Endothelial cell of umbilical vein (primary cell): ENCODE results near the gene SLC35D2.

Source experiments
- EZH2 ChIP-seq: IDR thresholded peaks from 2 replicates; pipeline ENCODE4 v1.6.1; 2012; ENCODE audit warnings: borderline replicate concordance, low read depth, mild to moderate bottlenecking, moderate library complexity, low read length, inconsistent platforms; ENCODE audit not compliant: severe bottlenecking
- FOS ChIP-seq: IDR thresholded peaks from 2 replicates; pipeline ENCODE4 v1.6.1; 2011; ENCODE audit warnings: mild to moderate bottlenecking, low read length, moderate library complexity, borderline replicate concordance; ENCODE audit not compliant: insufficient read depth
- JUN ChIP-seq: IDR thresholded peaks from 2 replicates; pipeline ENCODE4 v1.6.1; 2011; ENCODE audit warnings: borderline replicate concordance, low read depth; ENCODE audit not compliant: insufficient read length, insufficient read depth
- POLR2A ChIP-seq: IDR thresholded peaks from 2 replicates; pipeline ENCODE4 v1.6.1; 2012; ENCODE audit warnings: low read depth, mild to moderate bottlenecking, control low read depth, low read length
- POLR2AphosphoS5 ChIP-seq: IDR thresholded peaks from 2 replicates; pipeline ENCODE4 v1.6.1; 2012; ENCODE audit warnings: low read depth, mild to moderate bottlenecking, control low read depth, low read length, moderate library complexity; ENCODE audit not compliant: insufficient read depth
- TF ChIP-seq, protein P1 (sequence below), 2 donors: IDR thresholded peaks; 1 replicate in 1 of 2; 2 replicates in 1 of 2; pipeline ENCODE4 v1.5.1; 2011; ENCODE audit warnings: low read length in 2 of 2, mild to moderate bottlenecking in 2 of 2, moderate library complexity in 2 of 2, control low read depth in 1 of 2, inconsistent platforms in 1 of 2, low read depth in 1 of 2; ENCODE audit not compliant: insufficient read depth in 1 of 2; ENCODE audit errors: extremely low read depth in 1 of 2
- TF ChIP-seq, protein P2 (sequence below): IDR thresholded peaks from 2 replicates; pipeline ENCODE4 v1.6.1; 2011; ENCODE audit not compliant: insufficient read depth, insufficient read length

DNA sequence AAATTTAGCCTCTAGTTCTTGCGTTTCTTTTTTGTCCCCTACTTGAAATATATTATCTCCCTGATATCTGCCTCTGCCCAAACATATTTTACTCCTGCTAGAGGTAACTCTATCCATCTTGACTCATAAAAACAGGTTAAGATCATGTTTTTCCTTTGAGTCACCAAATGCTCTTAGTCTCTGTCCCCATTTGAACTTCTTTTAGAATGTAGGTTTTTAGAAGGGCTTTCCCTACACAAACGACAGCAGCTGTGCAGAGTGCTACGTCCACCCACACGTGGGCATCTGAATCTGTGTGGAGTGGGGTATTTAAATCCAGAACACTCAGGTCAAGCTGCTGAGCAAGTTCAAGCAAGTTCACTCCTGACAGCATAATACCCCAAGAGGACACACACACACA lies 83.7 kb downstream of the SLC35D2 start:
- TF ChIP-seq, protein P1, sequence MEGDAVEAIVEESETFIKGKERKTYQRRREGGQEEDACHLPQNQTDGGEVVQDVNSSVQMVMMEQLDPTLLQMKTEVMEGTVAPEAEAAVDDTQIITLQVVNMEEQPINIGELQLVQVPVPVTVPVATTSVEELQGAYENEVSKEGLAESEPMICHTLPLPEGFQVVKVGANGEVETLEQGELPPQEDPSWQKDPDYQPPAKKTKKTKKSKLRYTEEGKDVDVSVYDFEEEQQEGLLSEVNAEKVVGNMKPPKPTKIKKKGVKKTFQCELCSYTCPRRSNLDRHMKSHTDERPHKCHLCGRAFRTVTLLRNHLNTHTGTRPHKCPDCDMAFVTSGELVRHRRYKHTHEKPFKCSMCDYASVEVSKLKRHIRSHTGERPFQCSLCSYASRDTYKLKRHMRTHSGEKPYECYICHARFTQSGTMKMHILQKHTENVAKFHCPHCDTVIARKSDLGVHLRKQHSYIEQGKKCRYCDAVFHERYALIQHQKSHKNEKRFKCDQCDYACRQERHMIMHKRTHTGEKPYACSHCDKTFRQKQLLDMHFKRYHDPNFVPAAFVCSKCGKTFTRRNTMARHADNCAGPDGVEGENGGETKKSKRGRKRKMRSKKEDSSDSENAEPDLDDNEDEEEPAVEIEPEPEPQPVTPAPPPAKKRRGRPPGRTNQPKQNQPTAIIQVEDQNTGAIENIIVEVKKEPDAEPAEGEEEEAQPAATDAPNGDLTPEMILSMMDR (IDR thresholded peaks at IDR 0.05; ENCODE audit: extremely low read depth in 1 of 2, insufficient read depth in 1 of 2, low read depth in 1 of 2, low read length in 2 of 2) = no peak
- TF ChIP-seq POLR2AphosphoS5 (no peak), POLR2A (no peak), EZH2 (no peak), JUN (no peak), FOS (no peak)
- TF ChIP-seq, protein P2, sequence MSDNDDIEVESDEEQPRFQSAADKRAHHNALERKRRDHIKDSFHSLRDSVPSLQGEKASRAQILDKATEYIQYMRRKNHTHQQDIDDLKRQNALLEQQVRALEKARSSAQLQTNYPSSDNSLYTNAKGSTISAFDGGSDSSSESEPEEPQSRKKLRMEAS = no peak
